WTC11 (cell line): Measurements from ENCODE around the gene DAB1. TPM values are rescaled to one million over a fixed set of nuclear protein-coding genes. Genes with fewer than 3 reads are reported as not detected.

Source experiments
- ATAC-seq: fragments of 200-7000 bp; cut with Tn5 transposase; 2 replicates; pipeline ENCODE4 v1.10.0; 2021; ENCODE audit warnings: mild to moderate bottlenecking, moderate library complexity
- CTCF ChIA-PET: fragments of 300-600 bp; sonication (Branson Sonifier 250); formaldehyde crosslinking; loops from one replicate; lab custom pipeline; 2021; ENCODE audit warnings: antibody characterized with exemption; lab: Charles Lee
- POLR2A ChIA-PET: fragments of 350-600 bp; sonication (Branson Sonifier 250); formaldehyde crosslinking; loops from one replicate; lab custom pipeline; 2021; ENCODE audit warnings: antibody characterized with exemption; lab: Charles Lee
- DNase-seq: peaks from one replicate; pipeline ENCODE4 v3.0.0; 2021; ENCODE audit warnings: low spot score
- H3K27ac Mint-ChIP-seq: 2 replicates; pipeline ENCODE4 v1.8.0; 2021; ENCODE audit warnings: mixed read lengths
- H3K27me3 Mint-ChIP-seq: 2 replicates; pipeline ENCODE4 v1.8.0; 2021; ENCODE audit warnings: low read depth, mild to moderate bottlenecking, moderate library complexity, mixed read lengths
- H3K36me3 Mint-ChIP-seq: 2 replicates; pipeline ENCODE4 v1.8.0; 2021; ENCODE audit warnings: mixed read lengths
- H3K4me1 Mint-ChIP-seq: 2 replicates; pipeline ENCODE4 v1.8.0; 2022; ENCODE audit warnings: mixed read lengths
- H3K4me3 Mint-ChIP-seq: 2 replicates; pipeline ENCODE4 v1.8.0; 2021; ENCODE audit warnings: mild to moderate bottlenecking, moderate library complexity, mixed read lengths
- H3K9me3 Mint-ChIP-seq: 2 replicates; pipeline ENCODE4 v1.8.0; 2021; ENCODE audit warnings: mixed read lengths
- CDX4 ChIP-seq: fragments of 250-450 bp; sonication (Bioruptor Pico); IDR thresholded peaks from 2 replicates; pipeline ENCODE4 v1.9.0; 2021; ENCODE audit warnings: moderate library complexity, mild to moderate bottlenecking, inconsistent platforms, borderline replicate concordance
- CREB1 ChIP-seq: sonication (generic); formaldehyde crosslinking; IDR thresholded peaks from 2 replicates; pipeline ENCODE4 v1.8.0; 2023; ENCODE audit warnings: mild to moderate bottlenecking, missing genetic modification reagents
- E2F1 ChIP-seq: sonication (generic); formaldehyde crosslinking; IDR thresholded peaks from 2 replicates; pipeline ENCODE4 v1.8.0; 2022; ENCODE audit warnings: mild to moderate bottlenecking, missing genetic modification reagents
- ETV6 ChIP-seq: sonication (generic); formaldehyde crosslinking; IDR thresholded peaks from 2 replicates; pipeline ENCODE4 v1.8.1; 2022; ENCODE audit warnings: mild to moderate bottlenecking, missing genetic modification reagents
- FOXP4 ChIP-seq: sonication (generic); formaldehyde crosslinking; IDR thresholded peaks from 2 replicates; pipeline ENCODE4 v1.8.0; 2022; ENCODE audit warnings: mild to moderate bottlenecking, missing genetic modification reagents
- GABPB1 ChIP-seq: sonication (generic); formaldehyde crosslinking; IDR thresholded peaks from 2 replicates; pipeline ENCODE4 v1.8.1; 2023; ENCODE audit warnings: mild to moderate bottlenecking, missing genetic modification reagents
- GTF2I ChIP-seq: fragments of 250-450 bp; sonication (Bioruptor Pico); conservative IDR thresholded peaks from 2 replicates; pipeline ENCODE4 v1.4.0; 2021; ENCODE audit warnings: mild to moderate bottlenecking
- MYBL2 ChIP-seq: sonication (generic); formaldehyde crosslinking; IDR thresholded peaks from 2 replicates; pipeline ENCODE4 v1.8.1; 2023; ENCODE audit warnings: mild to moderate bottlenecking, moderate library complexity, missing genetic modification reagents
- PRRX2 ChIP-seq: fragments of 250-450 bp; sonication (Bioruptor Pico); IDR thresholded peaks from 2 replicates; pipeline ENCODE4 v1.8.0; 2021; ENCODE audit warnings: mild to moderate bottlenecking
- SMAD3 ChIP-seq: sonication (generic); formaldehyde crosslinking; IDR thresholded peaks from 2 replicates; pipeline ENCODE4 v1.8.0; 2022; ENCODE audit warnings: missing genetic modification reagents, mild to moderate bottlenecking, borderline replicate concordance
- SOX15 ChIP-seq: fragments of 250-450 bp; sonication (Bioruptor Pico); IDR thresholded peaks from 2 replicates; pipeline ENCODE4 v1.9.0; 2021; ENCODE audit warnings: mild to moderate bottlenecking
- USF2 ChIP-seq: sonication (generic); formaldehyde crosslinking; IDR thresholded peaks from 2 replicates; pipeline ENCODE4 v1.8.1; 2023; ENCODE audit warnings: mild to moderate bottlenecking, missing genetic modification reagents, moderate library complexity
- ZBTB43 ChIP-seq: sonication (generic); formaldehyde crosslinking; IDR thresholded peaks from 2 replicates; pipeline ENCODE4 v1.8.1; 2023; ENCODE audit warnings: mild to moderate bottlenecking, missing genetic modification reagents
- ZNF121 ChIP-seq: sonication (generic); formaldehyde crosslinking; IDR thresholded peaks from 2 replicates; pipeline ENCODE4 v1.8.0; 2023; ENCODE audit warnings: missing genetic modification reagents
- ZNF281 ChIP-seq: sonication (generic); formaldehyde crosslinking; IDR thresholded peaks from 2 replicates; pipeline ENCODE4 v1.8.0; 2023; ENCODE audit warnings: mild to moderate bottlenecking, missing genetic modification reagents
- ZNF396 ChIP-seq: fragments of 250-450 bp; sonication (Bioruptor Pico); IDR thresholded peaks from 2 replicates; pipeline ENCODE4 v1.8.0; 2021; ENCODE audit warnings: mild to moderate bottlenecking, moderate library complexity, borderline replicate concordance
- ZNF416 ChIP-seq: fragments of 250-450 bp; sonication (Bioruptor Pico); IDR thresholded peaks from 2 replicates; pipeline ENCODE4 v1.9.0; 2021; ENCODE audit warnings: mild to moderate bottlenecking, inconsistent platforms
- ZNF671 ChIP-seq: fragments of 250-450 bp; sonication (Bioruptor Pico); IDR thresholded peaks from 2 replicates; pipeline ENCODE4 v1.8.0; 2021; ENCODE audit warnings: mild to moderate bottlenecking
- total RNA-seq: library from RNA; stranded (reverse); gene quantifications from 3 replicates; pipeline ENCODE4 v1.2.3, GENCODE V29; 2021

DAB1 gene
- total RNA-seq, 1 experiment from 2014 or later: 10.7 TPM

GRCh38 chr1:56972976-56973375 lies 450.9 kb downstream of the DAB1 start (continued):
- TF ChIP-seq PRRX2 (CRISPR knock-in tag) (no peak), MYBL2 (CRISPR knock-in tag) (no peak)

GRCh38 chr1:56970280-56970679 lies 453.6 kb downstream of the DAB1 start:
- DNase-seq: no peak
- TF ChIP-seq FOXP4 (CRISPR knock-in tag) (no peak), ZBTB43 (CRISPR knock-in tag) (no peak), CREB1 (CRISPR knock-in tag) (no peak), GABPB1 (CRISPR knock-in tag) (no peak), GTF2I (CRISPR knock-in tag) (no peak), ZNF671 (CRISPR knock-in tag) (no peak), ZNF281 (CRISPR knock-in tag) (no peak), SOX15 (CRISPR knock-in tag) (no peak), ETV6 (CRISPR knock-in tag) (no peak), E2F1 (no peak), ZNF121 (no peak), SMAD3 (CRISPR knock-in tag) (no peak), ZNF416 (CRISPR knock-in tag) (no peak), MYBL2 (CRISPR knock-in tag) (no peak), ZNF396 (CRISPR knock-in tag) (no peak), CDX4 (CRISPR knock-in tag) (no peak), USF2 (no peak)
- CTCF ChIA-PET: interaction anchor here (2.8 kb wide), 1 partner anchor 8 kb away, joined by 13 read pairs; no protein-coding TSS in a partner anchor
- Mint-ChIP-seq H3K4me3 (no peak overlapping the region), H3K4me1 (no peaks in the 10 kb centered on the region), H3K27me3 (peaks cover 4% of the 10 kb centered on the region; the same call in 1 of the 2 replicates), H3K9me3 (peaks cover 9% of the 10 kb centered on the region), H3K36me3 (no peaks in the 10 kb centered on the region), H3K27ac (no peak overlapping the region)
- POLR2A ChIA-PET: no interaction called here
- ATAC-seq: no peak
